ENCODE measurements around the gene ALPK3. TPM values are rescaled to one million over a fixed set of nuclear protein-coding genes. Genes with fewer than 3 reads are reported as not detected.

Gene ALPK3
- total and polyA plus RNA-seq, 2 experiments from 2014 or later, result 3.7 to 29.7 TPM

DNA sequence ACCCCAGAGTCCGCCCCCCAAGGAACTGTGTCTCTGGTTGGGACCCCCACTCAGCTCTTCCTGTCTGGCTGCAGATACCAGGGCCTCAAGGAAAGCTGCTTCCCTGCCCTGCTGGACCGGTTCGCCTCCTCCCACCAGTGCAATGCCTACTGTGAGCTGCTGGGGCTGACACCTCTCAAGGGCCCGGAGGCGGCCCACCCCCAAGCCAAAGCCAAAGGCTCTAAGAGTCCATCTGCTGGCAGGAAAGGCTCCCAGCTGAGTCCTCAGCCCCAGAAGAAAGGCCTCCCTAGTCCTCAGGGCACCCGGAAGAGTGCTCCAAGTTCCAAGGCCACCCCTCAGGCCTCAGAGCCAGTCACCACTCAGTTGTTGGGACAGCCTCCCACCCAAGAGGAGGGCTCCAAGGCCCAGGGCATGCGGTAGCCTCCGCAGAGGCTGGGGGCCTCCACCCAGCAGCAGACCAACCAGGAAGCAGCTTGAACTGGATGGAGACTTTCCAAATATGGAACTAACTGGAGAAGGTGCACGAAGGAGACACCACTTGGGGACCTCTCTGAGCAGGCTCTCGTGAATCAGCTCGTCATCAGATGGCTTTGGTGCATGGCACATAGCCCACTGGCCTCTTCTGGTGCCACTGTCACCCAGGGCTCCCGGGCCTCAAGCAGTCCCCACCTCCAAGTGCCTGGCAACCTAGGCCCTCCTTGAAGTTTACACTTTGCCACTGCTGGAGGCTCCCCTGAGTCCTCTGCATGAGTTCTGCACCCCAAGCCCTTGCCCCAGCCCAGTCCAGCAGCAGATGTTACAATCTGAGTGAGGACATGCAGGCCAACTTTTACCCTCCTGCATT lies 51.1 kb downstream of the ALPK3 start:
- H3K4me3 Mint-ChIP-seq, result no peak overlapping the region
- no peaks in the 10 kb centered on the region; the same call in 1 of the 2 replicates for H3K36me3 ChIP-seq (ENCODE audit: insufficient read depth)
- H3K4me1 ChIP-seq (ENCODE audit: insufficient read depth), result no peaks in the 10 kb centered on the region
- H3K27ac ChIP-seq (ENCODE audit: low read depth), result no peak overlapping the region
- H3K4me3 ChIP-seq, result no peak overlapping the region
- peaks cover 2% of the 10 kb centered on the region for H3K27me3 Mint-ChIP-seq (ENCODE audit: insufficient read depth, low read depth, poor library complexity)
- no peaks in the 10 kb centered on the region; the same call in 2 of the 3 replicates for H3K4me1 Mint-ChIP-seq
- H2AFZ ChIP-seq, result no peak overlapping the region
- TF ChIP-seq, protein P1, sequence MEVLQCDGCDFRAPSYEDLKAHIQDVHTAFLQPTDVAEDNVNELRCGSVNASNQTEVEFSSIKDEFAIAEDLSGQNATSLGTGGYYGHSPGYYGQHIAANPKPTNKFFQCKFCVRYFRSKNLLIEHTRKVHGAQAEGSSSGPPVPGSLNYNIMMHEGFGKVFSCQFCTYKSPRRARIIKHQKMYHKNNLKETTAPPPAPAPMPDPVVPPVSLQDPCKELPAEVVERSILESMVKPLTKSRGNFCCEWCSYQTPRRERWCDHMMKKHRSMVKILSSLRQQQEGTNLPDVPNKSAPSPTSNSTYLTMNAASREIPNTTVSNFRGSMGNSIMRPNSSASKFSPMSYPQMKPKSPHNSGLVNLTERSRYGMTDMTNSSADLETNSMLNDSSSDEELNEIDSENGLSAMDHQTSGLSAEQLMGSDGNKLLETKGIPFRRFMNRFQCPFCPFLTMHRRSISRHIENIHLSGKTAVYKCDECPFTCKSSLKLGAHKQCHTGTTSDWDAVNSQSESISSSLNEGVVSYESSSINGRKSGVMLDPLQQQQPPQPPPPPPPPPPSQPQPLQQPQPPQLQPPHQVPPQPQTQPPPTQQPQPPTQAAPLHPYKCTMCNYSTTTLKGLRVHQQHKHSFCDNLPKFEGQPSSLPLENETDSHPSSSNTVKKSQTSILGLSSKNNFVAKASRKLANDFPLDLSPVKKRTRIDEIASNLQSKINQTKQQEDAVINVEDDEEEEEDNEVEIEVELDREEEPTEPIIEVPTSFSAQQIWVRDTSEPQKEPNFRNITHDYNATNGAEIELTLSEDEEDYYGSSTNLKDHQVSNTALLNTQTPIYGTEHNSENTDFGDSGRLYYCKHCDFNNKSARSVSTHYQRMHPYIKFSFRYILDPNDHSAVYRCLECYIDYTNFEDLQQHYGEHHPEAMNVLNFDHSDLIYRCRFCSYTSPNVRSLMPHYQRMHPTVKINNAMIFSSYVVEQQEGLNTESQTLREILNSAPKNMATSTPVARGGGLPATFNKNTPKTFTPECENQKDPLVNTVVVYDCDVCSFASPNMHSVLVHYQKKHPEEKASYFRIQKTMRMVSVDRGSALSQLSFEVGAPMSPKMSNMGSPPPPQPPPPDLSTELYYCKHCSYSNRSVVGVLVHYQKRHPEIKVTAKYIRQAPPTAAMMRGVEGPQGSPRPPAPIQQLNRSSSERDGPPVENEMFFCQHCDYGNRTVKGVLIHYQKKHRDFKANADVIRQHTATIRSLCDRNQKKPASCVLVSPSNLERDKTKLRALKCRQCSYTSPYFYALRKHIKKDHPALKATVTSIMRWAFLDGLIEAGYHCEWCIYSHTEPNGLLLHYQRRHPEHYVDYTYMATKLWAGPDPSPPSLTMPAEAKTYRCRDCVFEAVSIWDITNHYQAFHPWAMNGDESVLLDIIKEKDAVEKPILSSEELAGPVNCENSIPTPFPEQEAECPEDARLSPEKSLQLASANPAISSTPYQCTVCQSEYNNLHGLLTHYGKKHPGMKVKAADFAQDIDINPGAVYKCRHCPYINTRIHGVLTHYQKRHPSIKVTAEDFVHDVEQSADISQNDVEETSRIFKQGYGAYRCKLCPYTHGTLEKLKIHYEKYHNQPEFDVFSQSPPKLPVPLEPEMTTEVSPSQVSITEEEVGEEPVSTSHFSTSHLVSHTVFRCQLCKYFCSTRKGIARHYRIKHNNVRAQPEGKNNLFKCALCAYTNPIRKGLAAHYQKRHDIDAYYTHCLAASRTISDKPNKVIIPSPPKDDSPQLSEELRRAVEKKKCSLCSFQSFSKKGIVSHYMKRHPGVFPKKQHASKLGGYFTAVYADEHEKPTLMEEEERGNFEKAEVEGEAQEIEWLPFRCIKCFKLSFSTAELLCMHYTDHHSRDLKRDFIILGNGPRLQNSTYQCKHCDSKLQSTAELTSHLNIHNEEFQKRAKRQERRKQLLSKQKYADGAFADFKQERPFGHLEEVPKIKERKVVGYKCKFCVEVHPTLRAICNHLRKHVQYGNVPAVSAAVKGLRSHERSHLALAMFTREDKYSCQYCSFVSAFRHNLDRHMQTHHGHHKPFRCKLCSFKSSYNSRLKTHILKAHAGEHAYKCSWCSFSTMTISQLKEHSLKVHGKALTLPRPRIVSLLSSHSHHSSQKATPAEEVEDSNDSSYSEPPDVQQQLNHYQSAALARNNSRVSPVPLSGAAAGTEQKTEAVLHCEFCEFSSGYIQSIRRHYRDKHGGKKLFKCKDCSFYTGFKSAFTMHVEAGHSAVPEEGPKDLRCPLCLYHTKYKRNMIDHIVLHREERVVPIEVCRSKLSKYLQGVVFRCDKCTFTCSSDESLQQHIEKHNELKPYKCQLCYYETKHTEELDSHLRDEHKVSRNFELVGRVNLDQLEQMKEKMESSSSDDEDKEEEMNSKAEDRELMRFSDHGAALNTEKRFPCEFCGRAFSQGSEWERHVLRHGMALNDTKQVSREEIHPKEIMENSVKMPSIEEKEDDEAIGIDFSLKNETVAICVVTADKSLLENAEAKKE (CRISPR knock-in tag; IDR thresholded peaks at IDR 0.05), result no peak
- no peak for TF ChIP-seq NANOG (IDR thresholded peaks at IDR 0.05; ENCODE audit: borderline replicate concordance)
- no peaks in the 10 kb centered on the region for H3K9me3 Mint-ChIP-seq
- H4K20me1 ChIP-seq (replicated peaks; ENCODE audit: insufficient read depth), result no peaks in the 10 kb centered on the region; the same call in 1 of the 2 replicates
- ATAC-seq (no peak), DNase-seq (ENCODE audit: low spot score) (no peak)
- no peaks in the 10 kb centered on the region; the same call in 1 of the 3 replicates for H3K36me3 Mint-ChIP-seq (ENCODE audit: low read depth)
- H3F3A ChIP-seq (replicated peaks; ENCODE audit: low read depth), result no peaks in the 10 kb centered on the region
- H3K4me2 ChIP-seq, result no peak overlapping the region
- no peaks in the 10 kb centered on the region for H3K79me2 ChIP-seq (replicated peaks; ENCODE audit: insufficient read depth)
- H3K9me2 ChIP-seq (ENCODE audit: insufficient read depth), result no peaks in the 10 kb centered on the region
- no peak overlapping the region for H3K27ac Mint-ChIP-seq
- H3K27me3 ChIP-seq (ENCODE audit: insufficient read depth), result no peaks in the 10 kb centered on the region

DNA sequence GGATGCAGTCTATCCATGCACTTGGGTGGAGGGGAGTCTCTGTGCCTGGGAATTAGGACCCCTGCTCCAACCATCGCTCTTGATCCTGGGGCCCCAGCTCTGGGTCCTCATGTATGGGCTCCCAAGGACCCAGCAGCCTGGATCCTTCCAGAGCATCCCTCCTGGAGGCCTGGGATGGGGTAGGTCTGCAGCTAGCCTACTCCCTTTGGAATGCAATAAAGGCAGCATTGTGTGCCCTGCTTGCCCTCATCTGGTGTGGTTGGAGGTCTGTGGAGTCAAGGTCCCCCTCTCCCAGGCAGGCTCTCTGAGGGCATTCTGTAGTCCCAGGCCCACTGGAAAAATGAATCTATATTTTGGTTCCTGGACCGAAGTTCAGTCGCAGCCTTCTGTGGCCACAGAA lies 52.4 kb downstream of the ALPK3 start:
- Mint-ChIP-seq H3K27me3 (ENCODE audit: insufficient read depth, low read depth, poor library complexity) (peaks cover 2% of the 10 kb centered on the region), H3K4me3 (no peak overlapping the region), H3K4me1 (no peaks in the 10 kb centered on the region; the same call in 2 of the 3 replicates), H3K27ac (no peak overlapping the region), H3K9me3 (no peaks in the 10 kb centered on the region), H3K36me3 (ENCODE audit: low read depth) (no peaks in the 10 kb centered on the region; the same call in 2 of the 3 replicates)
- Histone ChIP-seq H3F3A (replicated peaks; ENCODE audit: low read depth) (no peaks in the 10 kb centered on the region), H3K79me2 (replicated peaks; ENCODE audit: insufficient read depth) (no peaks in the 10 kb centered on the region), H3K27ac (ENCODE audit: low read depth) (no peak overlapping the region), H4K20me1 (replicated peaks; ENCODE audit: insufficient read depth) (no peaks in the 10 kb centered on the region; the same call in 1 of the 2 replicates), H3K9me2 (ENCODE audit: insufficient read depth) (no peaks in the 10 kb centered on the region), H2AFZ (no peak overlapping the region), H3K27me3 (ENCODE audit: insufficient read depth) (no peaks in the 10 kb centered on the region), H3K4me3 (no peak overlapping the region), H3K4me2 (no peak overlapping the region), H3K4me1 (ENCODE audit: insufficient read depth) (no peaks in the 10 kb centered on the region), H3K36me3 (ENCODE audit: insufficient read depth) (no peaks in the 10 kb centered on the region; the same call in 1 of the 2 replicates)
- DNase-seq (ENCODE audit: low spot score) (no peak), ATAC-seq (no peak)
- TF ChIP-seq EZH2phosphoT487 (IDR thresholded peaks at IDR 0.05; ENCODE audit: unreplicated experiment) (no peak), POLR2AphosphoS5 (IDR thresholded peaks at IDR 0.05; ENCODE audit: low read depth) (no peak)

Measured in GM23338 (cell line).